Left ventricle myocardium inferior (tissue), 1 donor: ENCODE measurements around the gene DIS3. TPM values are rescaled to one million over a fixed set of nuclear protein-coding genes. Genes with fewer than 3 reads are reported as not detected.
A peak's percentile ranks its signal among the peaks of the same experiment; 100 is the strongest.

Experiments used
- DNase-seq: peaks from one replicate; pipeline ENCODE4 v3.0.0-alpha.2; 2020
- H3K27ac ChIP-seq: fragments of 200-600 bp; replicated peaks from 2 replicates; pipeline ENCODE4 v1.8.0; 2021
- H3K27me3 ChIP-seq: fragments of 200-600 bp; 2 replicates; pipeline ENCODE4 v1.8.0; 2021; ENCODE audit warnings: low read depth
- H3K36me3 ChIP-seq: fragments of 200-600 bp; 2 replicates; pipeline ENCODE4 v1.8.0; 2021
- H3K4me1 ChIP-seq: fragments of 200-600 bp; 2 replicates; pipeline ENCODE4 v1.8.0; 2021
- H3K4me3 ChIP-seq: fragments of 200-600 bp; 2 replicates; pipeline ENCODE4 v1.8.0; 2021; ENCODE audit warnings: mild to moderate bottlenecking, moderate library complexity
- H3K9me3 ChIP-seq: fragments of 200-600 bp; replicated peaks from 2 replicates; pipeline ENCODE4 v1.8.0; 2021
- intact Hi-C: fragments of 100-400 bp; cut with micrococcal nuclease; formaldehyde crosslinking; loops from one replicate; pipeline ENCODE4 v1.11.0; 2022
- long read RNA-seq: library from polyadenylated mRNA; unstranded; transcript quantifications from one replicate; pipeline ENCODE4 v2.0.0, GENCODE V29; 2021
- total RNA-seq: library from RNA; stranded (reverse); fragmentation: NEBNext Ultra II Directional; extraction: Animal tissue kit (Norgen Biotek cat#: 25700); gene quantifications from one replicate; pipeline ENCODE4 v1.2.1, GENCODE V29; 2021
- TF ChIP-seq, protein P1 (sequence below): fragments of 200-600 bp; IDR thresholded peaks from 2 replicates; pipeline ENCODE4 v1.8.0; 2021; ENCODE audit warnings: antibody characterized with exemption, mild to moderate bottlenecking, borderline replicate concordance
- donor health status: DM: no; HTN: yes; CAD: no; lungs with severe emphysema.

Gene DIS3
- 13.8 TPM for total RNA-seq
- long read RNA-seq, full-length matches to known transcripts, result 13 of 20 reads
- long read RNA-seq, partial matches to known transcripts, result 6 of 20 reads
- long read RNA-seq, other reads (novel, unspliced or antisense), result 1 of 20 reads

- peaks cover 32% of the 10 kb centered on the region for H3K36me3 ChIP-seq
- H3K4me1 ChIP-seq, result peaks cover 75% of the 10 kb centered on the region
- intact Hi-C loops, result no loop called here
- H3K9me3 ChIP-seq, result no peaks in the 10 kb centered on the region
- TF ChIP-seq, protein P1, sequence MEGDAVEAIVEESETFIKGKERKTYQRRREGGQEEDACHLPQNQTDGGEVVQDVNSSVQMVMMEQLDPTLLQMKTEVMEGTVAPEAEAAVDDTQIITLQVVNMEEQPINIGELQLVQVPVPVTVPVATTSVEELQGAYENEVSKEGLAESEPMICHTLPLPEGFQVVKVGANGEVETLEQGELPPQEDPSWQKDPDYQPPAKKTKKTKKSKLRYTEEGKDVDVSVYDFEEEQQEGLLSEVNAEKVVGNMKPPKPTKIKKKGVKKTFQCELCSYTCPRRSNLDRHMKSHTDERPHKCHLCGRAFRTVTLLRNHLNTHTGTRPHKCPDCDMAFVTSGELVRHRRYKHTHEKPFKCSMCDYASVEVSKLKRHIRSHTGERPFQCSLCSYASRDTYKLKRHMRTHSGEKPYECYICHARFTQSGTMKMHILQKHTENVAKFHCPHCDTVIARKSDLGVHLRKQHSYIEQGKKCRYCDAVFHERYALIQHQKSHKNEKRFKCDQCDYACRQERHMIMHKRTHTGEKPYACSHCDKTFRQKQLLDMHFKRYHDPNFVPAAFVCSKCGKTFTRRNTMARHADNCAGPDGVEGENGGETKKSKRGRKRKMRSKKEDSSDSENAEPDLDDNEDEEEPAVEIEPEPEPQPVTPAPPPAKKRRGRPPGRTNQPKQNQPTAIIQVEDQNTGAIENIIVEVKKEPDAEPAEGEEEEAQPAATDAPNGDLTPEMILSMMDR, result peak; percentile 16
- H3K27ac ChIP-seq, result peak within 1 kb of the TSS; percentile 91
- no peaks in the 10 kb centered on the region for H3K27me3 ChIP-seq
- DNase-seq, result peak; percentile 97
- H3K4me3 ChIP-seq, result peak within 1 kb of the TSS; percentile 92
These were observed at the start of gene DIS3, which contains the start of gene PIBF1 for GRCh38 chr13:72781451-72782439. TSS of gene DIS3 (minus strand) at chr13:72781900. CDS start at chr13:72781832, 68 bp downstream. TSS of gene PIBF1 (plus strand) at chr13:72782133. CDS start at chr13:72783470, 1,337 bp downstream.

DNA sequence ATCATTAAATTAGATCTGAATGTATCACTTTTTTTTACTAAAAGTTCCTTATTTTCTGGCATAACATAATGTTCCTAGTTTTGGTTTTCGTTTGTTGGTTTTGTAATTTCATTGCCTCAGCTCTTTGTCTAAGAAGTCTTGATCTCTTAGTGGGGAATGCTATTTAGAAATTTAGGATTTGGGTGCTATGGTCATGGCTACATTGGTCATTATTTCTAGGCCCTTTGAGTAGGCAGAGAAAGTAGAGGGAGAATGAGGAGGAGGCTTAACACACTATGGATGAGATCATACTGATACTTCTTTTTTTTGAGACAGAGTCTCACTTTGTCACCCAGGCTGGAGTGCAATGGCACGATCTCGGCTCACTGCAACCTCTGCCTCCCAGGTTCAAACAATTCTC is 42.0 kb upstream of the DIS3 start:
- Histone ChIP-seq H3K27me3 (no peaks in the 10 kb centered on the region), H3K4me1 (no peaks in the 10 kb centered on the region), H3K27ac (no peak overlapping the region), H3K36me3 (peaks cover 60% of the 10 kb centered on the region), H3K4me3 (no peak overlapping the region), H3K9me3 (no peaks in the 10 kb centered on the region)
- intact Hi-C loops, result no loop called here
- TF ChIP-seq, protein P1, result no peak
- DNase-seq, result no peak

DNA sequence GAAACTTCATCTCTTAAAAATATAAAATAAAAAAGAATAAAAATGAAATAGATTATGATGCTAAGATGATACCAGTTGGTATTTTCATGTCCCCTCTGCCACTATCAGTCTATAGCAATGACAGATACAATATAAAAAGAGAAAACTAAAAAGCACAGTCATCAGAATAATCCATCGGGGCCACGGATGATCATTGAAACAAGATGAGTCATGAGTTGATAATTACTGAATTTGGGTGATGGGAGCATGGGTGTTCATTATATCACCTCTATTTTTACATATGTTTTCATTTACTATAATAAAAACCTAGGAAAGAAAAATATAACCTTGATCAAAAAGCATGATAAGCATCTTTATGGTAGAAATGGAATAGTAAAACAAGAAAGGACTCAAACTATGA is 41.4 kb upstream of the DIS3 start:
- TF ChIP-seq, protein P1, result no peak
- intact Hi-C loops, result no loop called here
- Histone ChIP-seq H3K36me3 (peaks cover 59% of the 10 kb centered on the region), H3K4me3 (no peak overlapping the region), H3K27me3 (no peaks in the 10 kb centered on the region), H3K9me3 (no peaks in the 10 kb centered on the region), H3K27ac (no peak overlapping the region), H3K4me1 (no peaks in the 10 kb centered on the region)
- no peak for DNase-seq

DNA sequence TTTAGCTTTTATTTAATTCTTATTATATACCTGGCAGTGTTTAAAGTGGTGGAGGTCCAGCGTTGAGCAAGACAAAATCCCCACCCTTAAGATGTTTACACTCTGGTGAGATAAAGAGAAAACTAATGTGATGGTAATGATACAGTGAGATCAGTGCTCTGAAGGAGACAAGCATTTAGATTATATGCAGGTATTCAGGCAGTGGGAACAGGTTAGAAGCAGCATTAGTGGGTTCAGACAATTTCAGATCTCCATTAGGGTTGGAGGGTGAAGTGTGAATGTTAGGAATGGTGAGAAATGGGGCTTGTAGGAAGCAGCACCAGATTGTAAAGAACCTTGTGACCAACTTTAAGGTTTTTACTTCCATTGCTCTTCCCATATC is 39.2 kb upstream of the DIS3 start:
- H3K36me3 ChIP-seq, result peaks cover 45% of the 10 kb centered on the region
- DNase-seq, result no peak
- no peaks in the 10 kb centered on the region for H3K27me3 ChIP-seq

DNA sequence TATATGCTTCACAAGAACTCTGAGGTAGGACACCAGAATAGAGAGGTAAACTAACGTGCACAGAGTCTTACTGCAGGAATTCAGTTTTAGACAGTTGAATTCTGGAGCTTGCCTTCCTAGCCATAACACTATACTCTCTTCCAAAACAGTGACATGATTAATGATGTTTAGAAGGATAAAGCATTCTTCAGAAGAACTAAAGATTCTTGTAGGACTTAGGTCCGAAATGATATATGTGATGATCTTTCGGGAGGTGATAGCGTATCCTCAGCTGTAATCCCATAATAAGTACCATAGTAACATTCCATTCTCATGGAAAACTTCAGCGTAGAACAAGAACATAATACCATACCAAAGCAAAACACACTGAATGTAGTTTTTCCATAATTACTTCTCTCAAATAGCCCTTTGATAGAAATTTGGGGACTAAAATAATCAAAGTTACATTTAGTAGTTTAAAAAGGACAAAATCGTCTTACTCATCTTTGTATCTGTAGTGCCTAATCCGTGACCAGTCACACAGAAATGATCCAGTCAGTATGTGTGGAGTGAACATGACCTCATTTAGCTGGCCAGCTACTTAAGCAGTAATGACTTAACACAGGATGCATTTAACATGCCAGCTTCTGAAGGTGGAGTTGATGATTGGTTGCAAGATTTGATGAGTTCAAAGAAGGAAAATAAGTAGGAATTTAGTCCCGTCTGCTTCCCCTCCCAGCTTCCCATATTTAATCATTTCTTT is 38.6 kb upstream of the DIS3 start:
- no peak for DNase-seq
- Histone ChIP-seq H3K9me3 (no peaks in the 10 kb centered on the region), H3K4me3 (no peak overlapping the region), H3K27ac (no peak overlapping the region), H3K27me3 (no peaks in the 10 kb centered on the region), H3K4me1 (no peaks in the 10 kb centered on the region), H3K36me3 (peaks cover 45% of the 10 kb centered on the region)
- intact Hi-C loops, result no loop called here
- TF ChIP-seq, protein P1, result no peak

More for the DNA sequence above, 39.2 kb upstream of the DIS3 start:
- Histone ChIP-seq H3K9me3 (no peaks in the 10 kb centered on the region), H3K4me1 (no peaks in the 10 kb centered on the region), H3K4me3 (no peak overlapping the region), H3K27ac (no peak overlapping the region)
- intact Hi-C loops, result no loop called here
- TF ChIP-seq, protein P1, result no peak
